Astrocyte of the spinal cord (primary cell): ENCODE results near the gene PFN3.

ENCODE experiments used
- DNase-seq: peaks from one replicate; pipeline ENCODE4 v3.0.0; 2011; ENCODE audit warnings: low read depth, low spot score
- H3K4me3 ChIP-seq: 2 replicates; pipeline ENCODE4 v1.5.1; 2011; ENCODE audit warnings: low read depth, mild to moderate bottlenecking, low read length, moderate library complexity
- in situ Hi-C: cut with HindIII; loops from 2 replicates; pipeline ENCODE4 v1.10.0; 2017; ENCODE audit warnings: low sequenced_read_pairs
- TF ChIP-seq, protein P1 (sequence below): IDR thresholded peaks from 2 replicates; pipeline ENCODE4 v1.5.1; 2012; ENCODE audit warnings: low read depth, mild to moderate bottlenecking, low read length, inconsistent platforms

Gene PFN3

DNA sequence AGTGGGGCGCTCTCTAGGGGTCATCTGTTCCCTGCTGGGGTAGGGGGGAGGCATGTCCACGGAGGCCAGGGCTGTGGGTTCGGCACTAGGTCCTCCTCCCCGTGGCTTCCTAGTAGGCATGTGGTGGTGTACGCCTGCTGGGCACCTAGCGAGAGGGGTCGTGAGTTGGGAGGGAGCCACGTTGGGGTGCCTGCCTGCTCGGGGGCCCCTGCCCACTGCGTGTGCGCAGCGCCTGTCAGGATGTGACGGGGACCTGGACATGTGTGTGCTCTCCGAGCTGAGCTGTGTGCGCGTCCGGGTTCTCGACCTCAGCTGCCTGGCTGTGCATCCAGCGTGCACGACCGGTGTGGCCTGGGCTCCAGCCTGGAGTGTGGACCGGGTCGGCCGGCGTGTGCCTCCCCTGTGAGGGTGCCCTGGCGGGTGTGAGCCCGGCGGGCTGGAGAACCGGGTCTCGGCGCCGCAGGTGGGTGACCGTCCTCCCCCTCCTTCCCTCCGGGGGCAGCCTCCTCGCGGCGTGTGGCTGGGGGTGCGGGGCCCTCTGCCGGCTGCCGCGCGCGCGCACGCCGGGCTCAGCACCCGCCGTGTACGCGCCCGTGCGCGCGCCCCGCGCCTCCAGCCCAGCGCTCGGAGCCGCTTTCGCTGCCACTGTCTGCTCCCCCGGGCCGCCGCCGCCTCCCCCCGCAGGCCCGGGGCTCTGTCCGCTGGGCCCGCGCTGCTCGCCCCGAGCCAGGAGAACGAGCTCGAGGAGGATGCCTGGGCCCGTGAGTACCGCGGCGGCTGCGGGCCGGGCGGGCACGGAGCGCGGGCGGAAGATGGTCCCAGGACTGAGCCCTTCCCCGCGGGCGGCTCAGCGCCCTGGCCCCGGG, 46.0 kb upstream of the PFN3 start, which contains the start of gene PRR7:
PRR7 (plus strand) TSS at position 615 of the 866 bp plus-strand sequence. CDS start 8,254 bp downstream, outside the sequence.
- TF ChIP-seq, protein P1, sequence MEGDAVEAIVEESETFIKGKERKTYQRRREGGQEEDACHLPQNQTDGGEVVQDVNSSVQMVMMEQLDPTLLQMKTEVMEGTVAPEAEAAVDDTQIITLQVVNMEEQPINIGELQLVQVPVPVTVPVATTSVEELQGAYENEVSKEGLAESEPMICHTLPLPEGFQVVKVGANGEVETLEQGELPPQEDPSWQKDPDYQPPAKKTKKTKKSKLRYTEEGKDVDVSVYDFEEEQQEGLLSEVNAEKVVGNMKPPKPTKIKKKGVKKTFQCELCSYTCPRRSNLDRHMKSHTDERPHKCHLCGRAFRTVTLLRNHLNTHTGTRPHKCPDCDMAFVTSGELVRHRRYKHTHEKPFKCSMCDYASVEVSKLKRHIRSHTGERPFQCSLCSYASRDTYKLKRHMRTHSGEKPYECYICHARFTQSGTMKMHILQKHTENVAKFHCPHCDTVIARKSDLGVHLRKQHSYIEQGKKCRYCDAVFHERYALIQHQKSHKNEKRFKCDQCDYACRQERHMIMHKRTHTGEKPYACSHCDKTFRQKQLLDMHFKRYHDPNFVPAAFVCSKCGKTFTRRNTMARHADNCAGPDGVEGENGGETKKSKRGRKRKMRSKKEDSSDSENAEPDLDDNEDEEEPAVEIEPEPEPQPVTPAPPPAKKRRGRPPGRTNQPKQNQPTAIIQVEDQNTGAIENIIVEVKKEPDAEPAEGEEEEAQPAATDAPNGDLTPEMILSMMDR, result peak; percentile 2
- H3K4me3 ChIP-seq, result peak within 1 kb of the TSS; percentile 49
- peak; percentile 62 for DNase-seq
- in situ Hi-C loops, result no loop called here

DNA sequence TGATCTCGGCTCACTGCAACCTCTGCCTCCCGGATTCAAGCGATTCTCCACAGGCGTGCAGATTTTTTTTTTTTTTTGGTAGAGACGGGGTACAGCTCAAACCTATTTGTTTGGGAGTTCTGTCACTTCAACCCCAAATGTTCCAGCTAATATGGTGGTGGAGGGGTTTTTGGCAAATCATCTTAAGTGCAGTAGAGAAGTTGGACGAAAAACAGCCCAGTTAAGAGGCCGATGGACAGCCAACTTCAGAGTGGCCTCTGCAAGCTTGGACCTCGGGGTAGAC, 45.4 kb upstream of the PFN3 start:
- H3K4me3 ChIP-seq, result peak overlapping the region; percentile 49
- TF ChIP-seq, protein P1, result no peak
- DNase-seq, result no peak
- in situ Hi-C loops, result no loop called here

DNA sequence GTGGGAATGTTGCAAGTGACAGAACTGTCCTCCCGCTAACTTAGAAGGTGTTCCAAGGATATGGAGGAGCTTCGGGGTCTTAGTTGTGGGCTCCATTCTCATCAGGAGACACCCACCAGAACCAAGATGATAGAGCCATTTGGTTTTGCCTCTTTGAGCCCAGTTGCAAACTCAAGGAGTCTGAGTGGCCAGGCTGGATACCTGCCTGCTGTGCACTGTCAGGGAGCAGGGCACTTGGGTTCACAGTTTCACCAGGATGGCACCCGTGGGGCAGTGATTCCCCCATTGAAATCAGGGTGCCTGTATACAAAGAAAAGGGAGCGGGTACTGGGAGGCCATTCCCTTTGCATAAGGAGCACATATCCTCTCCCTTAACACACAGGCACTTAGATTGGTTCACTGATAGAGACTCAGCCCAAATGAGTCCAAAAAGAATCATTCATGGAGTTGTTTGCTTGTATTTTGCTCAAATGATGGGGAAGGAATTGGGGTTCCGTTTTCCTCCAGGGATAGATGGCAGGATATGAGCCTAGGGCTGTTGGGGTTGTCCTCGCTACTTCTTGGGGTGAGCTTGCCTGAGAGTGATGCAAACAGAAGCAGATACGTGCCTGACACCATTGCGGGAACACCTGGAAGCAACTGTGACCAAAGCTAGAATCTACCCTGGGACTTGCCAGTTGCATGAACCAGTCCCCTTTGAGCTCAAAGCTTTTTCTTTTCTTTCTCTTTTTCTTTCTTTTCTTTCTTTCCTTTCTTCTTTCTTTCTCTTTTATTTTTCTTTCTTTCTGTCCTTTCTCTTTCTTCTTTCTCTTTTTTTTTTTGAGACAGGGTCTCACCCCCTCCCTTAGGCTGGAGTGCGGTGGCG, 44.8 kb upstream of the PFN3 start:
- no peak for DNase-seq
- in situ Hi-C loops, result no loop called here
- no peak overlapping the region for H3K4me3 ChIP-seq
- TF ChIP-seq, protein P1, result no peak

DNA sequence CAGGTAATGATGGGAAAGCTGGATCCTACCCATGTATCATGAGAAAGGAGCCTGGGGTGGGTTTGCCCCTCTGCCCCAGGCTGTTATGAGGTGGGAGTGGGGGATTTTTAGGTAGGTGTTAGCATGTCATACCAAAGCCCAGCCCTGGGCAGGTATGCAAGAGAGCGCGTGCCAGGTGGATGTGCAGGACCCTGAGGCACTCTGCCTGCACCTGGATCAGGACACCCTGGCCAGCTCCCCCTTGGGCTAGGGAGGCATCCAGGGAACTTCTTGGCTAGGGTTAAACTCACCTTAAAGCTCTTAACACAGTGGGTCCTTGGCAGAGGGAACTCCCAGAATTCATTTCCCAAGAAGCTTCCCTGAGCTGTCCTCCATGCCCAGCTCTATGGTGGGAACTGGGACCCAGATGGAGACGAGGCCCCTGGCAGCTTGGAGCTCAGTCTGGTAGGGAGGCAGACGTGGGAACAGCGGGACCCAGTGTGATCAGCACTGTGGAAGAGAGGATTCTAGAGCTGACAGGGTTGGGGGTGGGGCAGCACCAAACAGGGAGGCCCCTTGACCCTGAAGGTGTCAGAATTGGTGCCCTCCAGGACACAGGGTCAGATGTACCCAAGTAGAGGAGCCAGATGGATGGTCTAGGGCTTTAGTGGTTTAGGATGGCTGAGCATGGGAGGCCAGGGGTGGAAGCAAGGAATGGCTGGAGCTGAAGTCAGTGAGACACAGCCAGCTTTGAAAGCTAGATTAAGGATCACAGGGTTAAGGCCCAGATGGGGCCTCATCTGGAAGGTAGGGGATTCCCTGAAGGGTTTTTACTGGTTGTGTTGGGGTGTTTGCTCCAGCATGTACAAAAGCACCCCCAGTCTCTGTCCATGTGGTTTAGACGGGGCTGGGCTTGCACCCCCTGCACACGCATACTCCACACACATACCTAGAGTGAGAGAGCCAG, 43.9 kb upstream of the PFN3 start:
- TF ChIP-seq, protein P1, result no peak
- in situ Hi-C loops, result no loop called here
- no peak overlapping the region for H3K4me3 ChIP-seq
- no peak for DNase-seq

DNA sequence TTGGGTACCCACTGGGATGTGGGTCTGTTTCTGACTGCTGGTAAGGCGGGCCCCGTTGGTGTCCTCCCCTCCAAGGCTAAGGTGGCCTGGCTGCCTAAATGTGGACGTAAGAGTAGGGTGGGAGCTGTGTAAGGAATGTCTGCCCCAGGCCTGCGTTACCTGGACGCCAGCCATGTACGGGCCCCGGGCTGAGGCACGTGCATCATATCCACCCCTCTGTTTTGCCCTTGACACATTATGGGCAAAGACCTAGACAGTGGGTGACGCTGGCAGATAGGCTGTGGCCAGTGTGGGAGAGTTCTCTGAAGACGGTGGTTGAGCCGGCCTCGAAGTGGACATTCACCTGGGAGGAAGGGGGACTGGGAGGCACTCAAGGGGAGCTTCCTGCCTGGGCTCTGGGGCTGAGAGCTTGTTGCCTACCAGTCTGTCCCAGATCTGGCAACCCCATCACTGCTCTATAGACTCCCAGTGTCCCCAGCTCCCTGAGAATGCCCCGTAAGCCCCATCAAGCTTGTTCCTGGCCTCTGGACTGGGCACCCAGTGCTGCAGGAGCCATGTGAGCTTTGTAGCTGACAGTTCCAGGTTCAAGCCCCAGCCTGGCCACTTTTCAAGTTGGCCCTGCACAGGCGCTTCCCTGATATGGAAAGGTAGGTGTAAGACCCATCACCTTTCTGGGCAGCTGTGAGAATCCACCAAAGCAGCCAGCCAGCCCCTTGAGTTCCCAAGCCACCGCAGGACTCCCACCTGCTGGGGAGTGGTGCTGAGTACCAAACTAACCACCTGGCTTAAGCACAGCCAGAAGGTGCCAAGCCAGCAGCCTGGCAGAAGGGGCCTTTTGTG, 42.9 kb upstream of the PFN3 start:
- DNase-seq, result no peak
- H3K4me3 ChIP-seq, result no peak overlapping the region
- TF ChIP-seq, protein P1, result no peak
- in situ Hi-C loops, result no loop called here
